Fibroblast of lung (primary cell): ENCODE data around the gene PVR.

Experiments used
- CTCF ChIP-seq, 2 donors: IDR thresholded peaks in 1 of 2; conservative IDR thresholded peaks in 1 of 2; 1 replicate in 1 of 2; 2 replicates in 1 of 2; pipeline ENCODE4 v1.5.1; 2011 to 2012; ENCODE audit warnings: low read length in 2 of 2, control low read depth in 1 of 2, inconsistent platforms in 1 of 2, low read depth in 1 of 2, mild to moderate bottlenecking in 1 of 2
- EZH2 ChIP-seq: IDR thresholded peaks from 2 replicates; pipeline ENCODE4 v1.5.1; 2012; ENCODE audit warnings: low read length, control low read depth, mild to moderate bottlenecking; ENCODE audit errors: missing control alignments

GRCh38 chr19:44700547-44700946 is 56.8 kb downstream of the PVR start:
- no peak for TF ChIP-seq CTCF (conservative IDR thresholded peaks at IDR 0.05 in 1 of 2, IDR thresholded peaks at IDR 0.05 in 1 of 2; ENCODE audit: low read depth in 1 of 2, low read length in 2 of 2)
- TF ChIP-seq EZH2: no peak
